ENCODE data around the gene CNOT11. TPM values are rescaled to one million over a fixed set of nuclear protein-coding genes. Genes with fewer than 3 reads are reported as not detected.

CNOT11 gene
- total and polyA plus RNA-seq, 2 donors (not counting 1 experiment from before 2014, with no cell fraction given): 37.6 to 46.3 TPM

- H3K4me3 ChIP-seq (ENCODE audit: control extremely low read depth in 1 of 5, extremely low read depth in 1 of 5, insufficient read depth in 1 of 5, low read depth in 2 of 5, low read length in 4 of 5): no peak overlapping the region
- H3K79me2 ChIP-seq (ENCODE audit: control insufficient read depth, insufficient read depth, low read length): peaks cover 35% of the 10 kb centered on the region
- H3K9ac ChIP-seq (ENCODE audit: low read length): no peak overlapping the region
- ChIA-PET CTCF (interaction anchor here (1.5 kb wide), 1 partner anchor 21 kb away, joined by 3 read pairs; no protein-coding TSS in a partner anchor), POLR2A (no interaction called here)
- H3K27ac Mint-ChIP-seq: peak overlapping the region; percentile 43
- DNase-seq (no peak), ATAC-seq (ENCODE audit: low read depth) (no peak)
- H3K4me2 ChIP-seq (replicated peaks; ENCODE audit: low read depth, low read length, poor library complexity, severe bottlenecking): no peak overlapping the region
- H2AFZ ChIP-seq (ENCODE audit: insufficient read depth, low read depth, low read length, poor library complexity, severe bottlenecking): no peak overlapping the region
- 83% methylated on average over 8 of the region's 10 CpGs for WGBS (ENCODE audit: insufficient coverage)
- H3K9me3 Mint-ChIP-seq (ENCODE audit: insufficient read depth): no peaks in the 10 kb centered on the region
- H3K27me3 Mint-ChIP-seq: no peaks in the 10 kb centered on the region
- peaks cover 0 to 4% (median 0%) of the 10 kb centered on the region in 4 experiments for H3K27me3 ChIP-seq (replicated peaks in 1 of 4; ENCODE audit: control extremely low read depth in 1 of 4, control insufficient read depth in 3 of 4, insufficient read depth in 4 of 4, low read length in 3 of 4)
- H3K4me1 Mint-ChIP-seq: peaks cover 38% of the 10 kb centered on the region
- peak overlapping the region; percentile 63 for H3K4me3 Mint-ChIP-seq
- H3K36me3 ChIP-seq (replicated peaks in 1 of 2; ENCODE audit: control extremely low read depth in 1 of 2, control insufficient read depth in 1 of 2, extremely low read depth in 1 of 2, insufficient read depth in 2 of 2, low read length in 1 of 2): peaks cover 0 to 3% of the 10 kb centered on the region in 2 experiments
- H3K27ac ChIP-seq (ENCODE audit: low read length in 2 of 2): no peak overlapping the region
- H3K9me3 ChIP-seq (ENCODE audit: control extremely low read depth in 1 of 3, control insufficient read depth in 2 of 3, insufficient read depth in 1 of 3, low read length in 2 of 3): no peaks in the 10 kb centered on the region
- peaks cover 13% of the 10 kb centered on the region for H4K20me1 ChIP-seq (ENCODE audit: control insufficient read depth, insufficient read depth, low read length, poor library complexity, severe bottlenecking)
- peaks cover 32 to 40% of the 10 kb centered on the region in 2 donors for H3K4me1 ChIP-seq (ENCODE audit: control insufficient read depth in 2 of 2, insufficient read depth in 2 of 2, low read length in 2 of 2)
- intact Hi-C loops (cut with micrococcal nuclease): no loop called here
- TF ChIP-seq CTCF (IDR thresholded peaks at IDR 0.05) (no peak), EZH2 (IDR thresholded peaks at IDR 0.05; ENCODE audit: borderline replicate concordance, insufficient read depth, low read depth, low read length, poor library complexity, severe bottlenecking) (no peak)
Measured at GRCh38 chr2:101310090-101310833, 57.6 kb downstream of the CNOT11 start.
